A549 treated with AZD9567 at 1 μM for 4 hours (cell line): ENCODE data around the gene SLC16A14. TPM values are rescaled to one million over a fixed set of nuclear protein-coding genes. Genes with fewer than 3 reads are reported as not detected.

Experiments used
- total RNA-seq: library from RNA; stranded (reverse); fragments of 200-300 nt; extraction: Qiagen RNA extraction; gene quantifications from 5 replicates; pipeline ENCODE4 v1.2.3, GENCODE V29; 2022; ENCODE audit not compliant: insufficient read depth

SLC16A14 gene, protein sequence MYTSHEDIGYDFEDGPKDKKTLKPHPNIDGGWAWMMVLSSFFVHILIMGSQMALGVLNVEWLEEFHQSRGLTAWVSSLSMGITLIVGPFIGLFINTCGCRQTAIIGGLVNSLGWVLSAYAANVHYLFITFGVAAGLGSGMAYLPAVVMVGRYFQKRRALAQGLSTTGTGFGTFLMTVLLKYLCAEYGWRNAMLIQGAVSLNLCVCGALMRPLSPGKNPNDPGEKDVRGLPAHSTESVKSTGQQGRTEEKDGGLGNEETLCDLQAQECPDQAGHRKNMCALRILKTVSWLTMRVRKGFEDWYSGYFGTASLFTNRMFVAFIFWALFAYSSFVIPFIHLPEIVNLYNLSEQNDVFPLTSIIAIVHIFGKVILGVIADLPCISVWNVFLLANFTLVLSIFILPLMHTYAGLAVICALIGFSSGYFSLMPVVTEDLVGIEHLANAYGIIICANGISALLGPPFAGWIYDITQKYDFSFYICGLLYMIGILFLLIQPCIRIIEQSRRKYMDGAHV
- 0.56 to 1.1 TPM (median 0.65 TPM) in 4 of 5 replicates, not detected in the other for total RNA-seq

GRCh38 chr2:230068651-230069055, at the start of gene SLC16A14:
TSS of gene SLC16A14 (minus strand) at chr2:230068924. CDS start at chr2:230059352, 9,572 bp downstream.

Other genes with a start within 250 kb of the SLC16A14 start
- gene TRIP12, start 146.9 kb downstream of the SLC16A14 start, total RNA-seq, result 77.0 to 153 TPM (median 87.8 TPM) in 5 replicates
- 1.2 to 2.5 TPM (median 1.4 TPM) in 5 replicates for gene FBXO36, start 146.4 kb downstream of the SLC16A14 start, total RNA-seq
- 3.7 to 14.3 TPM (median 5.6 TPM) in 5 replicates for gene SP110, start 151.1 kb upstream of the SLC16A14 start, total RNA-seq
- 0.16 to 0.33 TPM in 2 of 5 replicates, not detected in the others for gene SP140, start 156.8 kb upstream of the SLC16A14 start, total RNA-seq